Activated CD8-positive, alpha-beta memory T cell treated with anti-CD3 and anti-CD28 coated beads, Interleukin-2, amount 50 U/mL, for 24 hours (primary cell): ENCODE results near the gene DOK3.

Experiments
- DNase-seq: peaks from one replicate; pipeline ENCODE4 v3.0.0-alpha.2; 2020; ENCODE audit errors: extremely low read depth

DOK3 gene

GRCh38 chr5:177512736-177513380 lies 3.2 kb upstream of the DOK3 start:
- no peak for DNase-seq

GRCh38 chr5:177511796-177512675 lies 2.4 kb upstream of the DOK3 start:
- no peak for DNase-seq

- DNase-seq: no peak
Measured at GRCh38 chr5:177511181-177511580, 1.6 kb upstream of the DOK3 start.

GRCh38 chr5:177510567-177511053 lies 984 bp upstream of the DOK3 start:
- no peak for DNase-seq

- DNase-seq: no peak
Measured at GRCh38 chr5:177509991-177510566, 453 bp upstream of the DOK3 start.

GRCh38 chr5:177508837-177509236 lies 789 bp downstream of the DOK3 start:
- no peak for DNase-seq

- no peak for DNase-seq
Measured at GRCh38 chr5:177508221-177508611, 1.4 kb downstream of the DOK3 start.

GRCh38 chr5:177507596-177508220 lies 1.9 kb downstream of the DOK3 start:
- DNase-seq: no peak

- DNase-seq: no peak
Measured at GRCh38 chr5:177507165-177507564, 2.5 kb downstream of the DOK3 start.

GRCh38 chr5:177505075-177505474 lies 4.6 kb downstream of the DOK3 start:
- DNase-seq: no peak

- no peak for DNase-seq
Measured at GRCh38 chr5:177504086-177505056, 5.3 kb downstream of the DOK3 start.

GRCh38 chr5:177503351-177504085 lies 6.1 kb downstream of the DOK3 start:
- DNase-seq: no peak

- no peak for DNase-seq
Measured at GRCh38 chr5:177502886-177503285, 6.7 kb downstream of the DOK3 start.

- no peak for DNase-seq
Measured at GRCh38 chr5:177501874-177502678, 7.5 kb downstream of the DOK3 start.

GRCh38 chr5:177500685-177501522 lies 8.7 kb downstream of the DOK3 start:
- DNase-seq: peak; percentile 61

- no peak for DNase-seq
Measured at GRCh38 chr5:177499842-177500241, 9.8 kb downstream of the DOK3 start.

GRCh38 chr5:177498013-177498787 lies 11.4 kb downstream of the DOK3 start:
- no peak for DNase-seq
